NCI-H1436 treated with DMSO at 0.1 percent for 48 hours (cell line): ENCODE results near the gene CDH4.

Experiments used
- DNase-seq: peaks from one replicate; lab custom pipeline; 2025; lab: John Stamatoyannopoulos, UW

Gene CDH4

GRCh38 chr20:61605862-61606557 lies 353.9 kb downstream of the CDH4 start:
- DNase-seq, result no peak

- DNase-seq, result no peak
Measured at GRCh38 chr20:61608275-61609085, 356.4 kb downstream of the CDH4 start.

- DNase-seq, result no peak
Measured at GRCh38 chr20:61609461-61609860, 357.4 kb downstream of the CDH4 start.

- no peak for DNase-seq
Measured at GRCh38 chr20:61611401-61612180, 359.5 kb downstream of the CDH4 start.

- no peak for DNase-seq
Measured at GRCh38 chr20:61613917-61614705, 362.1 kb downstream of the CDH4 start.

- no peak for DNase-seq
Measured at GRCh38 chr20:61614706-61615100, 362.6 kb downstream of the CDH4 start.

- DNase-seq, result no peak
Measured at GRCh38 chr20:61615806-61616205, 363.7 kb downstream of the CDH4 start.

GRCh38 chr20:61619751-61620150 lies 367.7 kb downstream of the CDH4 start:
- DNase-seq, result no peak

- DNase-seq, result no peak
Measured at GRCh38 chr20:61620174-61620573, 368.1 kb downstream of the CDH4 start.

- DNase-seq, result no peak
Measured at GRCh38 chr20:61621035-61621730, 369.1 kb downstream of the CDH4 start.

GRCh38 chr20:61621852-61622251 lies 369.8 kb downstream of the CDH4 start:
- DNase-seq, result no peak

- DNase-seq, result no peak
Measured at GRCh38 chr20:61623451-61623850, 371.4 kb downstream of the CDH4 start.

- DNase-seq, result no peak
Measured at GRCh38 chr20:61625246-61625645, 373.2 kb downstream of the CDH4 start.

GRCh38 chr20:61626412-61626811 lies 374.4 kb downstream of the CDH4 start:
- DNase-seq, result no peak

- no peak for DNase-seq
Measured at GRCh38 chr20:61627791-61628415, 375.8 kb downstream of the CDH4 start.

GRCh38 chr20:61628480-61628879 lies 376.4 kb downstream of the CDH4 start:
- DNase-seq, result no peak

GRCh38 chr20:61628901-61629601 lies 377.0 kb downstream of the CDH4 start:
- no peak for DNase-seq

GRCh38 chr20:61629602-61630390 lies 377.7 kb downstream of the CDH4 start:
- DNase-seq, result no peak

GRCh38 chr20:61630391-61630650 lies 378.3 kb downstream of the CDH4 start:
- no peak for DNase-seq

- DNase-seq, result no peak
Measured at GRCh38 chr20:61630816-61631215, 378.8 kb downstream of the CDH4 start.
